ENCODE results near the gene AMZ1.
"Not testable (repeated sequence)": the region's sequence is repeated elsewhere in the genome, so short reads cannot be mapped to it uniquely, and the experiment has no call there.

The AMZ1 gene

DNA sequence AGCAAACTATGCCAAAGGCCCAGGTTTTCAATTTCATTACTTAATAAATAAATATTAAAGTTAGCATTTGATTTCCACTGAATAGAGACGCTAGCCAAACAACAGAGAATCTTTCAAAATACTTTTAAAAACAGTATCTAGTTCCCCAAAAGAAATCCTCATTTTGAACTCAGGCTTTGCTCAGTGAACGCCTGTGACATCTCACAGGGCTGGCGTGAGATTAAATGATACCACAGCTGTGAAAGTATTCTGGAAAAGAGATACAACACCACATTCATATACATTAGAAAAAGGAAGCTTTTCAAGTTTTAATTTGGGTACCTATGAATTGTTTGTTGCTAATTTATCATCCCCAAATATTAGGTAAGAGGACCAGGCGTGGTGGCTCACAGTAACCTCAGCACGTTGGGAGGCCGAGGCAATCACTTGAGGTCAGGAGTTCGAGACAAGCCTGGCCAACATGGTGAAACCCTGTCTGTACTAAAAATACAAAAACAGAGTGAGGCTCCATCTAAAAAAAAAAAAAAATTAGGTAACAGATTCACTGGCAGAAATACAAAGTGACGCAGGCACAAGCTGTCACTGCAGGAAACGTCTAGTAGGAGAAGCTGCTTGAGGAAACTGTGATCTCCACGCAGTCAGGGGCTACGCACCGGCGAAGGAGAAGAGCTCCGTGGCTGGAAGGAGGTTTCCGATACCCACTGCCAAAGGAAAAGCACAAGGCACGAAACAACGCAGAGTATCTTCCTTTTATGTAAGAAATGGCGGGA is 50.0 kb downstream of the AMZ1 start:
- no peak overlapping the region for H3K4me3 ChIP-seq (ENCODE audit: low read depth, low read length)

DNA sequence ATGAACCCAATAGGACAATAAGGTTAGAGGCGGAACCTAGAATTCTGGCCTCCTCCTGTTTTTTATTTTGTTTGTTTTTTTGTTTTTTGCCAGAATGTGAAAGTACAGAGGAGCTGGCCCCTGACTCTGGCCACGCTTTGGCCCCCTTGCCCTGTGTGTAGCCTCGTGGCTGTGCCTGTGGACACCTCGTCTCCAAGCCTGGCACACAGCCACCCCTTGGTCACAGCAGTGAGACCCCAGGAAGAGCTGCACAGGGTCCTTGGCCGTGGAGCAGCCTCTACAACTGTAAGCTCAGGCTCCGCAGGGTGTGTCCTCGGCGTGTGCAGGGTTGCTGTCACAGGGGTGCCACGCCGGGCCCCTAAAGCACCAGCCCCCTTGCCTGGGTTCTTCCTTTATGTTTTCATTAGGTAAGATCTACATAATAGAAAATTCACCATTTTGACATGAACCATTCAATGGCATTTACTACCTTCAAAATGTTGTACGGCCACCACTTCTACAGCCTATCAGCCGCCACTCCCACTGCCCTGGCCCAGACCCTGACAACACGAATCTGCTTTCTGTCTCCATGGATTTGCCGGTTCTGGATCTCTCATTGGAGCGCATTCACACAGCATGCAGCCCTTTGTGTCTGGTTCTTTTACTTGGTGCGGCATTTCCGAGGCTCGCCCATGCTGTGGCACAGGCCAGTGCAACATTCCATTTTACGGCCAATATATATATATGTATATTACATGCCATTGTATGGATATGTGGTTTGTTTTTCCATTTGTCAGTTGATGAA is 51.0 kb downstream of the AMZ1 start:
- H3K4me3 ChIP-seq (ENCODE audit: low read depth, low read length): no peak overlapping the region

DNA sequence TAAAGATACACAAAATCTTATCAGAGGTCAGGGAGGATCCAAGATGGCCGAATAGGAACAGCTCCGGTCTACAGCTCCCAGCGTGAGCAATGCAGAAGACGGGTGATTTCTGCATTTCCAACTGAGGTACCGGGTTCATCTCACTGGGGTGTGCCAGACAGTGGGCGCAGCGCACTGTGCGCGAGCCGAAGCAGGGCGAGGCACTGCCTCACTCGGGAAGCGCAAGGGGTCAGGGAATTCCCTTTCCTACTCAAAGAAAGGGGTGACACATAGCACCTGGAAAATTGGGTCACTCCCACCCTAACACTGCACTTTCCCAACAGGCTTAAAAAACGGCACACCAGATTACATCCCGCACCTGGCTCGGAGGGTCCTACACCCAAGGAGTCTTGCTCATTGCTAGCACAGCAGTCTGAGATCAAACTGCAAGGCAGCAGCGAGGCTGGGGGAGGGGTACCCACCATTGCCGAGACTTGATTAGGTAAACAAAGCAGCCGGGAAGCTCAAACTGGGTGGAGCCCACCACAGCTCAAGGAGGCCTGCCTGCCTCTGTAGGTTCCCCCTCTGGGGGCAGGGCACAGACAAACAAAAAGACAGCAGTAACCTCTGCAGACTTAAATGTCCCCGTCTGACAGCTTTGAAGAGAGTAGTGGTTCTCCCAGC is 55.7 kb downstream of the AMZ1 start:
- not testable (repeated sequence) for H3K4me3 ChIP-seq (ENCODE audit: low read depth, low read length)

DNA sequence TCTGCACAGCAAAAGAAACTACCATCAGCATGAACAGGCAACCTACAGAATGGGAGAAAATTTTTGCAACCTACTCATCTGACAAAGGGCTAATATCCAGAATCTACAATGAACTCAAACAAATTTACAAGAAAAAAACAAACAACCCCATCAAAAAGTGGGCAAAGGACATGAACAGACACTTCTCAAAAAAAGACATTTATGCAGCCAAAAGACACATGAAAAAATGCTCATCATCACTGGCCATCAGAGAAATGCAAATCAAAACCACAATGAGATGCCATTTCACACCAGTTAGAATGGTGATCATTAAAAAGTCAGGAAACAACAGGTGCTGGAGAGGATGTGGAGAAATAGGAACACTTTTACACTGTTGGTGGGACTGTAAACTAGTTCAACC is 60.7 kb downstream of the AMZ1 start:
- H3K4me3 ChIP-seq (ENCODE audit: low read depth, low read length): not testable (repeated sequence)

DNA sequence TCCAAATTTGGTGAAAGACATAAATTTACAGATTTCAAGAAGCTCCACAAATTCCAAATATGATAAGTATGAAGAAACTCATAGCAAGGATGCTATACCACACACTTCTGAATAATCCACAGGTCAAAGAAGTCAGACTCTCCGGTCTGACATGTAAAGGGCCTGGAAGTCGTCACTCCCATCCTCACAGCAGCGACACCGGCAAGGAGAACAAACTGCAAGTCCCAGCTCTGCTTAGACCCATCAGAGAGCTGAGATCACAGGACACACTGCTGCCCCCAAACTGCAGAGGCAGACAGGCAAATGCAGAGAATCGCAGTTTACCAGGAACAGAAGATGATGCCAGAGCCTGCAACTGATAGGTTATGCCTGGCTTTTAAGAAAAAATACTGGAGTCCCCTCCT is 62.0 kb downstream of the AMZ1 start:
- no peak overlapping the region for H3K4me3 ChIP-seq (ENCODE audit: low read depth, low read length)

DNA sequence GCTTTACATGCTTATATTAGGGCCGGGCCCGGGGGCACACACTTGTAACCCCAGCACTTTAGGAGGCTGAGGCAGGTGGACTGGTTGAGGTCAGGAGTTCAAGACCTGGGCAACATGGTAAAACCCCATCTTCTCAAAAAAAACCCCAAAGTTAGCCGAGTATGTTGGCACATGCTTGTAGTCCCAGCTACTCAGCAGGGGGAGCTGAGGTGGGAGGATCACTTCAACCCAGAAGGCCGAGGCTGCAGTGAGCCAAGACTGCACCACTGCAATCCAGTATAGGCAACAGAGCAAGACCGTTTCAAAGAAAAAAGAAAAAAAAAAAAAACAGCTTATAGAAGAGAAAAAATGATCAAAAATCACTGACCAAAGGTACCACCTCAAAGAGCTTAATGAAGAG is 63.1 kb downstream of the AMZ1 start:
- H3K4me3 ChIP-seq (ENCODE audit: low read depth, low read length): no peak overlapping the region

DNA sequence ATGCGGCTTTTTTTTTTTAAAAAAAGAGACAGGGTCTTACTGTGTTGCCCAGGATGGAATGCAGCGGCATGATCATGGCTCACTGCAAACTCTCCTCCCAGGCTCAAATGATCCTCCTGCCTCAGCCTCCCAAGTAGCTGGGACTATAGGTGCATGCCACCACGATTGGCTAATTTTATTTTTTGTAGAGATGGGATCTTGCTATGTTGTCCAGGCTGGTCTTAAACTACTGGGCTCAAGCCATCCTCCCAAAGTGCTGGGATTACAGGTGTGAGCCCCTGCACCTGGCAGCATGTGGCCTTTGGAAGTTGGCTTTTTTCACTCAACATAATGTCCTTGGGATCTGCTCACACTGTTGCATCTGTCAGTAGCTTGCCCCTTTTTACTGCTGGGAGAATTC is 65.1 kb downstream of the AMZ1 start:
- no peak overlapping the region for H3K4me3 ChIP-seq (ENCODE audit: low read depth, low read length)

DNA sequence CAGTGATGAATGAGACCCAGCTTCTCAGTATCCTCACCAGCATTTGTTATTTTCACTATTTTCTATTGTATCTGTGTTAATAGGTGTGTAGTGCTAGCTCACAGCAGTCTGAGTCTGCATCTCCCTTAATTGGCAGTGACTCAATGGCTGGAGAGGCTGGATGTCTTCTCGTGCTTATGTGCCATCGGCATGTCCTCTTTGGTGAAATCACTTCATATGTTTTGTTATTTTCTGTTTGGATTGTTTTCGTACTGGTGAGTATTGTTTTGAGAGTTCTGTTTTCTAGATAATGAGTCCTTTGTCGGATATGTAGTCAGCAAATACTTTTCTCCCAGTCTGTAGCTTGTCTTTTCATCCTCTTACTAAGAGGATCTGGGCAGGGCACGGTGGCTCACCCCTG is 66.1 kb downstream of the AMZ1 start:
- no peak overlapping the region for H3K4me3 ChIP-seq (ENCODE audit: low read depth, low read length)

DNA sequence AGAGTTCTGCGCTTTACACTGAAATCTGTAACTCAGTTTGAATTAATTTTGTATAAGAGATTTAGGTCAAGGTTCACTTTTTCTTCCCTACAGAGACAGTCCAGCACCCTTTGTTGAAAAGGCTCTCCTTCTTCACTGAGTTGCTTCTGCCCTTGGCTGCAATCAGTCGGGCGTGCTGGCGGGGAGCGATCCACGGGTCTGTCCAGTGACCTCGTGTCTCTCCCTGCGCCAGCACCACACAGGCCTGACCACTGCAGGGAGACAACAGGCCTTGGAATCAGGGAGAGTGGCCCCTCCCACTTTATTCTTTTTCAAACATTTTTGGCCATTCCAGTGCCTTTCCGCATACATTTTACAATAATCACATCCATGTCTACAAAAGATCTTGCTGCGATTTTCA is 66.9 kb downstream of the AMZ1 start:
- no peak overlapping the region for H3K4me3 ChIP-seq (ENCODE audit: low read depth, low read length)

DNA sequence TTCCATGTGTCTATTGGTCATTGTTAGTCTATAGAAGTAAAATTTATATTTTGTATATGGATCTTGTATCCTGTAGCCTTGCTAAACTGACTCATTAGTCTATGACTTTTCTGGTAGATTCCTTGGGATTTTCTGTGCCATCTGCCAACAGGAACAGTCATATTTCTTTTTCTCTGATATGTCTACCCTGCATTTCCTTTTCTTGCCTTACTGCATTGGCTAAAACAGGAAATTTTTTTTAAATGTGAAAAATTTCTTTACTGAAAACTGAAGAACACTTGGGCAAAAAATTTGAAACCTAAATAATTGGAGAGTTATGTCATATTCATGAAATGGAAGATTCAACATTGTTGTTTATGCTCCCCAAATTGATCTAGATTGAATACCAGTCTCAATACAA is 67.5 kb downstream of the AMZ1 start:
- no peak overlapping the region for H3K4me3 ChIP-seq (ENCODE audit: low read depth, low read length)

DNA sequence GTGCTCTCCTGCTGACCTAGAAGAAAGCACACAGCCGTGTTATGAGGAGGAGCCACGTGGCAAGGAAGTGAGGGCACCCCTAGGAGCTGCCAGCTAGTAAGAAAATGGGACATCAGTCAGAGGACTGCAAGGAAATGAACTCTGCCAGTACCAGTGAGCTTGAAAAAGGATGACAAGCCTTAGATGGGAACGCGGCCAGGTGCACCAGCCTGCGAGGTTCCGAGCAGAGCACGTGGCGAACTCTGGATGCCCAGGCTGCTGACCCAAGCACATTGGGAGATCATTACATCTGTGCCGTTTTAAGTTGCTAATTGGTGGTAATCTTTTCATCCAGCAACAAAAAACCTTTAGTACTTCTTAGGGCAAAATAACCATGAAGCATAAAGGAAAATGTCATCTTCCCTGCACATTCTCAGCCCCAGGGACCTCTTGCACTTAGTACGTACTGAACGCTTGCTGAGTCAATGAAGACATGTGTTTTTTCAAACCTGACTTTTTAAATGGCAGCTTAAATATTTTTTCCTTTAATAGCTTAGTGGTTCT is 69.4 kb downstream of the AMZ1 start:
- no peak overlapping the region for H3K4me3 ChIP-seq (ENCODE audit: low read depth, low read length)

DNA sequence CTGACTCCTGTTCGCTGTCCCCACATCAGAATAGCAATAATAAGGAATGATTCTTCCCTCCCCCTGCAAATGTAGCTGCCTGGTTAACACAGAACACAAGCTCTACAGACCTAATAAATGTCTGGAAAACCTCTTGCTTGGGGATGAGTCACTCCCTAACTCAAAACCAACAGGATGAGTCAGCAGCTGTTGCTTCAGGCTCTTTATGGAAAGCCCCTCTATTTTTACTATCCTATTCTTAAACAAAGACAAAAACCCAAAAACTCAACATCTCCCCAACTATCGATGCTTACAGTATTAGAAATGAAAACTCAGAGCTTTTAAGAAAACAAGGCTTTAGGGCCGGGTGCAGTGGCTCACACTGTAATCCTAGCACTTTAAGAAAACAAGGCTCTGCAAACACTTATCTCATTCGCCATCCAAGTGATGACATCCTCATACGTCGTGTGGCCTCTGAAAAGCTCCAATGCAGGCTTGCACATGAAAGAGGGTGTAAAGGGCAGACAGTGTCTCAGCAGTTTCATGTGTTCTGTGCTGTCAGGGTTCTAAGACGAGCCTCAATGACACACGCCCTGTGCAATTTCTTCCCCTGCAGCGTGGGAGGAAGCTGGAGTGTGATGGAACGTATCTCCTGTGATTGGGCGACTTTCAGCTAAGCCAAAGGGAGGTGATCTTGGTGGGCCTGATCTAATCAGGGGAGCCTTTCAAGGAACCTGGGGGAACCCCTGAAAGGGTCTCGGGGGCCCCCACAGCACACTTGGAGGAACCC is 70.1 kb downstream of the AMZ1 start:
- no peak overlapping the region for H3K4me3 ChIP-seq (ENCODE audit: low read depth, low read length)

DNA sequence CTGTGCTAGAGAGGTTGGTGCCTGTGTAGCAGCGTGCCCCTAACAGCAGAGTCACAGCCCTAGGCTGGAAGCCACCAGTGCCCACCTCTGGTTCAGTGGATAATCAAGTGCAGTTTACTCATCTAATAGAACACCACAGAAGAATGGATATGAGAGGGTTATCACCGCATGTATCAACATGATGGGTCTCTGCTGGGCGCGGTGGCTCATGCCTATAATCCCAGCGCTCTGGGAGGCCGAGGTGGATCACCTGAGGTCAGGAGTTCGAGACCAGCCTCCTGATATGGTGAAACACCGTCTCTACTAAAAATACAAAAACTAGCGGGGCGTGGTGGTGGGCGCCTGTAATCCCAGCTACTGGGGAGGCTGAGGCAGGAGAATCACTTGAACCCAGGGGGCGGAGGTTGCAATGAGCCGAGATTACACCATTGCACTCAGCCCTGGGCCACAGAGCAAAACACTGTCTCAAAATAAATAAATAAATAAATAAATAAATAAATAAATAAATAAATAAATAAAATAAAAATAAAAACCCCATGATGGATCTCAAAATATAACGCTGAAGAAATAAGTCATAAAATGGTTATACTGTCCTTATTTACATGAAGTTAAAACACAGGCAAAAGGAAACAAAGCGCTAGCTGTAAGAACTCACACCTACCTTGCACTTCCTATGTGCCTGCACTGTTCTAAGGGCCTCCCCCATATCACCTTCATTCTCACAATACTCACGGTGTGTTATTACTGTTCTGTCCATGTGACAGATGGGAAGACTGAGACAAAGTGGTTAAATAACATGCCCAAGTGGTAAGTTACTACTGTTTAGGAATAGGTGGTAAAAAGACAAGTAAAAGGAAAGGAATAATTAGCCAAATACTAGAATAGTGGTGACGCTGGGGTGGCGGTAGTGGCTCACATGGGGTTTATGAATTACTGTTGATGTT is 70.9 kb downstream of the AMZ1 start:
- H3K4me3 ChIP-seq (ENCODE audit: low read depth, low read length): no peak overlapping the region

DNA sequence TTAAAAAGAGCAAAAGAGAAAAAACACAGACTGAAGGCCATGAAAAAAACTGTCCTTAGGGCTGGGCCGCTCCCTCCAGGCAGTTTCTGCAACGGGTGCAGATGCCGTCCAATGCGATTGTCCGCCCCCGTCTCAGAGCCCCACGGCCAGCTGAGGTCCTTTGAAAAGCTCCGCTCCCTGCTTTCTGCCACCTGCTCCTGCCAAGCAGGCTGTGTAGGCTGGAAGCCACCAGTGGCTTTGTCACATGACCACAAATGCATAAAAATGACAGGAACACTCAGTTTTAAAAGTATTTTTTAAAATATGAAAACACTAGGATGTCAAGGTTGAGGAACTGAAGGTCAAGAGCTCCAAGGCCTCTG is 71.7 kb downstream of the AMZ1 start:
- H3K4me3 ChIP-seq (ENCODE audit: low read depth, low read length): no peak overlapping the region

DNA sequence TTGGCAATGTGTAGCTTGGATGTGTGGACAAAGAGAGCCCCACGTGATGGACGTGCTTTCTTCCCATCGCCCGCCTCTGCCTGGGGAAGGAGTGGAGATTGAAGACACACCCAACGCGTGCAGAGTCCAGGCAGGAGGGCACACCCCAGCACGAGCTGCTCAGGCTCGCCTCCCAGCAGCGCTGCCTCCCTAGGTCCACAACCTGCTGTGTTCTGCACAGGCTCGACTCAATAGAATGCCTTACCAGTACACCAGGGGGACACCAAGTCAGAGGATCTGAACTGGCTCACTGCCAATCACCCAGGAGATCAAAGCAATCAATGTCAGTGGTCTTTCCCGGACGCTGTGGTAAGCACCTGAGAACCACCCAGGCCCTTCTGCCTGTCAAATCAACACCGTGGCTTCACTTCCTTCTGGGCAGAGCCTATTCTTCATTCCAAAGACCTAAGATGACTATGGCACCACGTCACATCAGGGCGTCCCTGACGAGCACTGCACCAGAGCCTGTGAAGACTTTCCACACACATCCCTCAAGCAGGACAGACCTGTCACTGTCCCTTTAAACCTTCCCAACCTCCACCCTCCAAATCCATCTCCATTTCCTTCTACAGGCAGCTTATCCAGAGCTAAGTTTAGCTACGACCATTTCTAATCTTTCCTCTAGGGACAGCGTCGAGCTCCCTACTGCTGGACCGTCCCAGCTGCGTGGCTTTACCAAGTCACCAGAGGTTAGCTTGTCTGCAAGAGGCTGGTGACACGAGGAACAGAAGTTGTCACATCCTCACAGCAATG is 72.3 kb downstream of the AMZ1 start:
- no peak overlapping the region for H3K4me3 ChIP-seq (ENCODE audit: low read depth, low read length)

DNA sequence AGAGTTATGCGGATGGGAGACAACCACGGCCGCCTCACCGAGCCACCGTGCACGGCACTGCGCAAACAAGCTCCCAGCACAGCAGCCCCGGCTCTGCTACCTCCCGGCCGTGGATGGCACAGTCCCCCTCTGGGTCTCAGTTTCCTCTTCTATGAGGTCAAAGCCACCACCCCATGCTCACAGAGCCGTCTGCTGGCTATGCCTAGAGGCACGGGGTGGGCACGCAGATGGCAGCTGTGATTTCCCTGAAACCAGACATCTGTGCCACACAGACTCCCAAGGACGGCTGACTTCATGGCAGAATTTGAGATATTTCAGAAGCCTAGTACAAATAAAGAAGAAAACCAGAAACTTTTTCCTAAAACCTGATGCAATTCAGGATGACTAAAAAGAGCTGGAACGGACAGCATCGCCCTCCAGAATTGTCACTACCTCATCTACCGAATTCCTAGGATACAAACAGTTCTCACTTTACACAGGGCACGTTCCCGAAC is 73.2 kb downstream of the AMZ1 start:
- no peak overlapping the region for H3K4me3 ChIP-seq (ENCODE audit: low read depth, low read length)

DNA sequence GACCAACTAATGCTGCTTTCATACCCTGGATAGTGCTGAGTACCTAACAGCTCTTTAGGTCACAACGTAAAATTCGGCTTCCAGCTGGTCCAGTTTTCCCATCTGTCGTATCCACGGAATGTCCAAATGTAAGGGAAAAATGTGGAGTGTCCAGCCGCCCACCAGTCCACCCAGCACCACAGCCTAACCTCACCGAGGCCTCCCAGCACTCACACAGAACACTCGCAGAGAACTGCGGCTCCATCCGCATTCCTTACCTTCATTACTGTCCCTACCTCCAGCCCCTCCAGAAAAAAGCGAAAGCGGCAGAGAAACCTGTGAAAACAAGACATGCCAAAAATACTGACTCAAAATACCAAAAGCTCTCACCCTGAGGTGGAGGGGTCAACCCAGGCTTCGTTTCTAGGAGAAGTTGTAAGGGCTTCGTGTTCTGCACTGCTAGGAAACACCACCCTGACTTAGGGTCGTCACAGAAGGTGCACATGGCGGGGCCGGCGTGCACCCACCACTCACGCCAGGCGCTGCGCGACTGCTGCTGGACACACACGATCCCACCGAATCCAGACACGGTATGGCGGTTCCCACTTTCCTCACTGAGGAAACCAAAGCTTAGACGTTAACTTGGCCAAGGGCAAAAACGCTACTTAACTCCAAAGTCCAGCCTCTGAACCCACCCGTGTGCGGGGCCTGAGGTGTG is 73.9 kb downstream of the AMZ1 start:
- H3K4me3 ChIP-seq (ENCODE audit: low read depth, low read length): no peak overlapping the region

DNA sequence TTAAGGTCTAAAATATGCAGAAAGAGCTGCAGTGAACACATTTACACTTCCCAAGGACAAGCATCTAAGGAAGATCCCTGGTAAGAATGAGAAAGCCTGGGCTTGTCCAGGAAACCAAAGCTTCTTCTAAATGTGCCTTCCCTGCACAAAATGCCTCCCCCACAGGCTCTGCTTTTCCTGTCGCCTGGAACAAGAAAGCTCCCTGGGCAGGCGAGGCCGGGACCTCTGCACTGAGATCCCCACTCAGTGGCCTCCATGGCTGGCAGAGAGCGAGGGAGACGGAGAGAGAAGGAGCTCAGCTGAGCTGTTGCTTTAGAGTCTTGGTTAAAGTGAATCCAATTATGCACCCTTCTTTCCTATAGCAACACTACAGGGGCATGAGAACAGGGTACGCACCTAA is 75.6 kb downstream of the AMZ1 start:
- H3K4me3 ChIP-seq (ENCODE audit: low read depth, low read length): no peak overlapping the region
